Skin of body (tissue), 3 donors: ENCODE data around the gene SLX4IP. TPM values are rescaled to one million over a fixed set of nuclear protein-coding genes. Genes with fewer than 3 reads are reported as not detected.
A peak's percentile ranks its signal among the peaks of the same experiment; 100 is the strongest.

Experiments
- DNase-seq: peaks from one replicate; lab custom pipeline; 2025; lab: John Stamatoyannopoulos, UW
- small RNA-seq: library from RNA; depleted of rRNA; stranded (forward); fragments of <200 nt; gene quantifications from one replicate; pipeline ENCODE3, GENCODE V24; 2014; ENCODE audit warnings: low replicate concordance
- total RNA-seq: library from RNA; depleted of rRNA; stranded (reverse); fragments of >200 nt; gene quantifications from one replicate; pipeline ENCODE4 v1.2.3, GENCODE V29; 2014

Gene SLX4IP
- total RNA-seq, 1 donor from 2014 or later: 6.8 TPM

DNA sequence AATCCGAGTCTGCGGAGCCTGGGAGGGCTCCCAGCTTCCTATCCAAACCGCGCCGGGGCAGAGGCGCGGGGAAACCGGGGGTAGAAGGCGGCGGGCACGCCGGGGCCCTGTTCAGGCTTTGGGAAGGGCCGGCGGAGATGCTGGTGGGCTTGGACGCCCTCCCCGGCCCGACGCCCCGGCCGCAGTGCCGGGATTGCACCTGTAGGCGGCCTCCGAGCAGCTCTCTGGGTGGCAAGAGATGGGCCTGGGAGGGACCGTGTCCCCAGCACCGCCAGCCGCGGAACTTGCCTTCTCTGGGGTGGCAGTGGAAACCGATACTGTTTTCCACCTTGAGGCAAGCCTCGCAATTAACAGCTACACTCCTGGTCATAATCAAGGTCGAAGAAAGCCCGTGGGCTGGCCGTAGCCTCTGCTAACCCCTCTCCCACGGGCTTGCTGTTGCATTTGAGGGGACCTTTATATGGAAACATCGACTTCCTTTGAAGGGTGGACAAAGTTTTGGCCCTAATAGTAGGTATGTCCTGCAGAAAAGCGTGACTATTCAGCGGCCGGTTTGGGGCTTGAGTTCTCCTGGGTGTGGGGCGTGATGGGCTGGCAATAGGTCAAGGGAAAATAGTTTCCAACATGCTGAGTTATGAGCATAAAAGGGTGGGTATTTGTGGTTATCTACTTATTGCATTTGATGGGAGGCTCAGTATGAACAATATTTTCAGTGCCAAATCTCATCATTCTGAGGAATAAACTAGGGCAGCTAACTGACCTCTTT, 239.8 kb downstream of the SLX4IP start:
- DNase-seq: peak; percentile 61

DNA sequence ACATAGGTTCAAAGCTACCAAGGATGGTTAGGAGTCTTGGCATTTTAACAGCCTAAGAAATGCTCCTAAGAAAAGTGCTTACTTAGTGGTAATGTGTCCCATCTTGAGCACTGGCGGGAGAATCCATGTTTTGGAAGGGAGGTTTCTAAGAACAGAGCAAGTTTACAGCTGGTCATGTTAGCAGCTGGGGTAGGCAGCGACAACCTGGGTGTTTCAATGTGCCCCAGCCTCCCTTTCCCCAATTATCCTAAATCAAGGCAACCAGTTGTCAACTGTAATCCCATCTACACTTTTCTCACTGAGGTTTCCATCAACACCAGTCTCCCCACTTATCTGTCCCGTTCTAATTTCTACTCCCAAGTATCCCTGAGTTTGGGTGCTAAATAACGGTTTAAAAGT, 240.3 kb downstream of the SLX4IP start:
- no peak for DNase-seq

DNA sequence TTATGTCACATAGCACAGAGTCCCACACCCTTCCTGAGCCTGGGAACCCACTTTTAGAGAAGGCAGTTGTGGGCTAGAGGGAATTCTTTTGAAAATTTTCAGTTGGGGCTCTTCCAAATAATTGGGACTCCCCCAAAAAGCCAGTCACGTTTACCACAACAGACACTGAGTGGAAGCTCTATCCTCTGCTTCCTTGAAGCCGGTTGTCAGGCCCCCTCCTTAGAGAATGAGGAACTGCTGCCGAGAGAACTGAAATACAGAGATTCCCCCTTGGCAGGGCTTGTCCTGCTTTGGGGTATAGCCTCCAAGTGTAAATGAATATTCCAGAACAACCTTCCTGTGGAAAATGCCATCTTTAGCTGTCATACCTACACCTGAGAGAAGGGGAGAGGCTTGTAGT, 241.4 kb downstream of the SLX4IP start:
- DNase-seq: no peak

Small RNA genes within 50 kb of the gene (small RNA-seq; reads per million reads assigned to genes)
- not detected for gene MIR6870

Other genes starting within 250 kb of the SLX4IP start
- gene SNAP25, start 216.5 kb upstream of the SLX4IP start, total RNA-seq: 3.5 TPM
- gene MKKS, start 1.1 kb upstream of the SLX4IP start, total RNA-seq: 7.9 TPM
- gene JAG1, start 238.7 kb downstream of the SLX4IP start, total RNA-seq: 133 TPM